H1 (cell line): ENCODE results near the gene CD58. TPM values are rescaled to one million over a fixed set of nuclear protein-coding genes. Genes with fewer than 3 reads are reported as not detected.

Source experiments
- CTCF ChIA-PET: fragments of 300-600 bp; sonication (Branson Sonifier 250); formaldehyde crosslinking; loops from one replicate; lab custom pipeline; 2021; ENCODE audit not compliant: partially characterized antibody; lab: Charles Lee
- POLR2A ChIA-PET: fragments of 300-600 bp; sonication (Branson Sonifier 250); formaldehyde crosslinking; loops from one replicate; lab custom pipeline; 2021; ENCODE audit warnings: inconsistent platforms; ENCODE audit not compliant: partially characterized antibody; lab: Charles Lee
- DNase-seq, 2 experiments: peaks; one replicate each; pipeline versions ENCODE4 v3.0.0 to v3.0.0-alpha.2; 2010 to 2022; ENCODE audit warnings: low spot score in 2 of 2, low read depth in 1 of 2, mixed read lengths in 1 of 2
- FAIRE-seq: peaks from 2 replicates; lab custom pipeline; 2011; peaks lifted over from hg19 to GRCh38; lab: Jason Lieb, UNC
- H2AFZ ChIP-seq: 2 replicates; pipeline ENCODE4 v1.8.1; 2012; ENCODE audit warnings: low read length, inconsistent platforms
- H2AK5ac ChIP-seq: 2 replicates; pipeline ENCODE4 v1.6.1; 2013; ENCODE audit warnings: low read depth, low read length
- H2BK120ac ChIP-seq: replicated peaks from 2 replicates; pipeline ENCODE3; 2013; ENCODE audit warnings: low read depth, low read length, inconsistent platforms
- H2BK12ac ChIP-seq: 2 replicates; pipeline ENCODE4 v1.6.1; 2013; ENCODE audit warnings: low read depth, low read length
- H2BK15ac ChIP-seq: 2 replicates; pipeline ENCODE4 v1.6.1; 2013; ENCODE audit warnings: low read length
- H2BK20ac ChIP-seq: 2 replicates; pipeline ENCODE4 v1.6.1; 2013; ENCODE audit warnings: low read length
- H2BK5ac ChIP-seq: 2 replicates; pipeline ENCODE4 v1.6.1; 2013; ENCODE audit warnings: low read depth, low read length
- H3K14ac ChIP-seq: 2 replicates; pipeline ENCODE4 v1.6.1; 2013; ENCODE audit warnings: inconsistent platforms; ENCODE audit not compliant: insufficient read length
- H3K18ac ChIP-seq: 2 replicates; pipeline ENCODE4 v1.6.1; 2013; ENCODE audit warnings: low read length; ENCODE audit errors: extremely low read depth
- H3K23ac ChIP-seq: 2 replicates; pipeline ENCODE4 v1.6.1; 2013; ENCODE audit warnings: inconsistent platforms; ENCODE audit not compliant: insufficient read length
- H3K23me2 ChIP-seq: 2 replicates; pipeline ENCODE4 v1.6.1; 2013; ENCODE audit warnings: low read depth, low read length
- H3K27ac ChIP-seq: 2 replicates; pipeline ENCODE4 v1.6.1; 2011; ENCODE audit warnings: low read depth, low read length, inconsistent platforms
- H3K27me3 ChIP-seq, 4 experiments: replicated peaks in 1 of 4; 1 replicate in 1 of 4; 2 replicates in 3 of 4; pipeline versions ENCODE4 v1.6.1 to v1.8.1; 2011 to 2013; ENCODE audit warnings: low read length in 3 of 4, mild to moderate bottlenecking in 3 of 4, inconsistent platforms in 2 of 4, mixed read lengths in 2 of 4, moderate library complexity in 1 of 4; ENCODE audit not compliant: control insufficient read depth in 3 of 4, insufficient read depth in 3 of 4; ENCODE audit errors: extremely low read depth in 1 of 4
- H3K36me3 ChIP-seq, 4 experiments: 2 replicates each; pipeline versions ENCODE4 v1.6.1 to v1.8.1; 2011 to 2013; ENCODE audit warnings: mild to moderate bottlenecking in 4 of 4, low read length in 3 of 4, moderate library complexity in 2 of 4, control low read depth in 1 of 4, inconsistent platforms in 1 of 4; ENCODE audit not compliant: insufficient read depth in 4 of 4, control insufficient read depth in 2 of 4
- H3K4ac ChIP-seq: replicated peaks from 2 replicates; pipeline ENCODE3; 2013; ENCODE audit warnings: low read length, low read depth, mixed read lengths, inconsistent platforms; ENCODE audit not compliant: insufficient read length
- H3K4me1 ChIP-seq, 4 experiments: replicated peaks in 1 of 4; 1 replicate in 1 of 4; 2 replicates in 3 of 4; pipeline versions ENCODE4 v1.6.1 to v1.8.1; 2011 to 2013; ENCODE audit warnings: low read length in 3 of 4, inconsistent platforms in 2 of 4, mixed read lengths in 1 of 4; ENCODE audit not compliant: insufficient read depth in 4 of 4, control insufficient read depth in 3 of 4
- H3K4me2 ChIP-seq, 2 experiments: 2 replicates each; pipeline versions ENCODE4 v1.6.1 to v1.8.1; 2011 to 2013; ENCODE audit warnings: low read depth in 2 of 2, low read length in 2 of 2, control low read depth in 1 of 2, inconsistent platforms in 1 of 2, mild to moderate bottlenecking in 1 of 2; ENCODE audit not compliant: insufficient read depth in 1 of 2
- H3K4me3 ChIP-seq, 4 experiments: fragments of 200-600, 300-600 bp in 1 of 4; sonication (generic), shearing (Covaris generic), sonication (Bioruptor Twin) in 1 of 4; 2 replicates each; pipeline versions ENCODE4 v1.5.1 to v1.8.1; 2011 to 2016; ENCODE audit warnings: low read length in 4 of 4, low read depth in 3 of 4, control low read depth in 2 of 4, inconsistent platforms in 2 of 4, mild to moderate bottlenecking in 2 of 4, mixed read lengths in 1 of 4, moderate library complexity in 1 of 4; ENCODE audit not compliant: insufficient read depth in 2 of 4; ENCODE audit errors: extremely low read depth in 1 of 4
- H3K56ac ChIP-seq: replicated peaks from 2 replicates; pipeline ENCODE3; 2013; ENCODE audit warnings: low read depth, mild to moderate bottlenecking, mixed read lengths, low read length, inconsistent platforms; ENCODE audit not compliant: insufficient read length
- H3K79me1 ChIP-seq: 2 replicates; pipeline ENCODE4 v1.6.1; 2013; ENCODE audit warnings: low read depth, low read length, control low read depth
- H3K79me2 ChIP-seq, 2 experiments: 2 replicates each; pipeline versions ENCODE4 v1.6.1 to v1.8.1; 2012 to 2013; ENCODE audit warnings: low read length in 2 of 2, mild to moderate bottlenecking in 2 of 2, inconsistent platforms in 1 of 2; ENCODE audit not compliant: insufficient read depth in 2 of 2, control insufficient read depth in 1 of 2
- H3K9ac ChIP-seq, 4 experiments: replicated peaks in 1 of 4; 1 replicate in 1 of 4; 2 replicates in 3 of 4; pipeline versions ENCODE4 v1.6.1 to v1.8.1; 2011 to 2013; ENCODE audit warnings: low read depth in 3 of 4, low read length in 3 of 4, control low read depth in 2 of 4, mild to moderate bottlenecking in 2 of 4, moderate library complexity in 2 of 4, inconsistent platforms in 1 of 4; ENCODE audit errors: extremely low read depth in 1 of 4
- H3K9me3 ChIP-seq, 2 experiments: 2 replicates each; pipeline versions ENCODE4 v1.6.1 to v1.8.1; 2012 to 2013; ENCODE audit warnings: mild to moderate bottlenecking in 2 of 2, moderate library complexity in 2 of 2, control low read depth in 1 of 2, inconsistent platforms in 1 of 2, low read depth in 1 of 2, low read length in 1 of 2, mixed read lengths in 1 of 2; ENCODE audit not compliant: insufficient read depth in 2 of 2
- H4K20me1 ChIP-seq, 2 experiments: replicated peaks in 1 of 2; 2 replicates each; pipeline versions ENCODE3 to v1.8.1; 2011 to 2013; ENCODE audit warnings: inconsistent platforms in 2 of 2, low read length in 2 of 2, mild to moderate bottlenecking in 1 of 2; ENCODE audit not compliant: insufficient read depth in 2 of 2, control insufficient read depth in 1 of 2
- H4K5ac ChIP-seq: 2 replicates; pipeline ENCODE4 v1.6.1; 2013; ENCODE audit warnings: low read length, low read depth, mixed read lengths, inconsistent platforms; ENCODE audit not compliant: insufficient read length
- H4K8ac ChIP-seq: 2 replicates; pipeline ENCODE4 v1.8.0; 2013; ENCODE audit warnings: mild to moderate bottlenecking, moderate library complexity, low read length, inconsistent platforms; ENCODE audit not compliant: insufficient read depth; ENCODE audit errors: extremely low read depth
- H4K91ac ChIP-seq: replicated peaks from 2 replicates; pipeline ENCODE3; 2013; ENCODE audit warnings: low read length, mixed read lengths, inconsistent platforms; ENCODE audit not compliant: insufficient read length
- BACH1 ChIP-seq: IDR thresholded peaks from 2 replicates; pipeline ENCODE4 v1.6.1; 2012; ENCODE audit warnings: low read length, improper control_type of control experiment
- BRCA1 ChIP-seq: IDR thresholded peaks from 2 replicates; pipeline ENCODE4 v1.6.1; 2012; ENCODE audit warnings: low read depth, low read length, improper control_type of control experiment
- CHD2 ChIP-seq: IDR thresholded peaks from 2 replicates; pipeline ENCODE4 v1.6.1; 2012; ENCODE audit warnings: low read length, improper control_type of control experiment
- FOSL1 ChIP-seq: IDR thresholded peaks from 2 replicates; pipeline ENCODE4 v1.6.1; 2011; ENCODE audit warnings: mild to moderate bottlenecking, low read depth, low read length, moderate library complexity; ENCODE audit not compliant: insufficient read depth
- GABPA ChIP-seq: IDR thresholded peaks from 2 replicates; pipeline ENCODE4 v1.6.1; 2011; ENCODE audit warnings: mild to moderate bottlenecking, low read length, moderate library complexity, borderline replicate concordance; ENCODE audit not compliant: insufficient read depth
- HDAC2 ChIP-seq, 2 experiments: fragments of 300-600 bp in 1 of 2; sonication (generic) in 1 of 2; IDR thresholded peaks; 2 replicates each; pipeline ENCODE4 v1.6.1; 2011 to 2012; ENCODE audit warnings: low read depth in 2 of 2, low read length in 2 of 2, mild to moderate bottlenecking in 2 of 2, moderate library complexity in 2 of 2, borderline replicate concordance in 1 of 2, inconsistent platforms in 1 of 2
- HDAC6 ChIP-seq: IDR thresholded peaks from one replicate; pipeline ENCODE4 v1.7.1; 2012; ENCODE audit warnings: low read depth, mild to moderate bottlenecking, inconsistent platforms, low read length, moderate library complexity
- KDM4A ChIP-seq: IDR thresholded peaks from one replicate; pipeline ENCODE4 v1.7.1; 2012; ENCODE audit warnings: low read depth, mild to moderate bottlenecking, moderate library complexity, low read length, inconsistent platforms; ENCODE audit not compliant: severe bottlenecking
- NANOG ChIP-seq: IDR thresholded peaks from 2 replicates; pipeline ENCODE4 v1.6.1; 2011; ENCODE audit warnings: low read length, low read depth, mild to moderate bottlenecking, inconsistent platforms; ENCODE audit not compliant: insufficient read depth, poor library complexity, severe bottlenecking
- PHF8 ChIP-seq: fragments of 200-600 bp; sonication (generic); conservative IDR thresholded peaks from 2 replicates; pipeline ENCODE4 v1.7.1; 2012; ENCODE audit warnings: low read depth, mild to moderate bottlenecking, inconsistent platforms, low read length, moderate library complexity
- RNF2 ChIP-seq: fragments of 200-900, 300-1000 bp; sonication (generic); IDR thresholded peaks from 2 replicates; pipeline ENCODE4 v1.7.1; 2016; ENCODE audit warnings: borderline replicate concordance, low read depth, mild to moderate bottlenecking, antibody characterized with exemption, low read length; ENCODE audit not compliant: poor library complexity, severe bottlenecking; ENCODE audit errors: missing control alignments
- SAP30 ChIP-seq: fragments of 300-600 bp; sonication (generic); IDR thresholded peaks from 2 replicates; pipeline ENCODE4 v1.7.1; 2012; ENCODE audit warnings: low read length, moderate library complexity, mild to moderate bottlenecking, inconsistent platforms; ENCODE audit not compliant: insufficient read depth, insufficient replicate concordance
- SRF ChIP-seq: IDR thresholded peaks from 2 replicates; pipeline ENCODE4 v1.6.1; 2011; ENCODE audit warnings: mild to moderate bottlenecking, low read depth, low read length, moderate library complexity
- ZNF274 ChIP-seq: IDR thresholded peaks from 2 replicates; pipeline ENCODE4 v1.7.0; 2012; ENCODE audit warnings: low read length, borderline replicate concordance; ENCODE audit errors: extremely low read depth
- WGBS, 2 experiments: shearing (Covaris generic) in 1 of 2; methylation state at CpG; one replicate each; pipeline versions ENCODE4 v1.1.6 to v1.1.7; 2013 to 2015; ENCODE audit warnings: low lambda C conversion rate in 2 of 2, mixed read lengths in 2 of 2, inconsistent platforms in 1 of 2, low coverage in 1 of 2, missing lambda C conversion rate in 1 of 2; ENCODE audit not compliant: insufficient replicate concordance in 2 of 2, insufficient coverage in 1 of 2, insufficient read length in 1 of 2; ENCODE audit errors: extremely low coverage in 1 of 2, missing lambda C conversion rate in 1 of 2; 5-methylcytosine and 5-hydroxymethylcytosine counted together
- polyA plus RNA-seq, 7 experiments: library from polyadenylated mRNA; depleted of rRNA in 3 of 7; stranded (reverse) in 5 of 7; unstranded in 2 of 7; fragments of >200 nt in 5 of 7; fragments of 200-250 nt in 2 of 7; gene quantifications; 1 replicate in 5 of 7; 2 replicates in 1 of 7; 4 replicates in 1 of 7; pipeline versions ENCODE4 v1.2.1 to v1.2.3, GENCODE V29; 2011 to 2013; ENCODE audit warnings: missing spikeins in 2 of 7, mixed read lengths in 2 of 7
- total RNA-seq: library from RNA; stranded (reverse); fragmentation: NEBNext Ultra II Directional; extraction: Animal tissue kit (Norgen Biotek cat#: 25700); gene quantifications from 2 replicates; pipeline ENCODE4 v1.2.1, GENCODE V29; 2021

Gene CD58
- total and polyA plus RNA-seq, 2 of the 8 experiments (the other 6 are each of a cell fraction or from before 2014, with no cell fraction given), result 5.3 to 5.5 TPM

- CTCF ChIA-PET, result no interaction called here
- no peak overlapping the region for H3K18ac ChIP-seq
- POLR2A ChIA-PET, result interaction anchor here (0.6 kb wide), 1 partner anchor 29 kb away, joined by 3 read pairs; no protein-coding TSS in a partner anchor
Measured at GRCh38 chr1:116545359-116545705, 25.5 kb downstream of the CD58 start.

More at GRCh38 chr1:116545359-116545705, 25.5 kb downstream of the CD58 start:
- DNase-seq (no peak), FAIRE-seq (no peak)
- H3K79me2 ChIP-seq, result no peaks in the 10 kb centered on the region
- no peak overlapping the region for H2BK12ac ChIP-seq
- H2BK20ac ChIP-seq, result no peak overlapping the region
- no peak overlapping the region for H2BK5ac ChIP-seq
- no peak overlapping the region for H2BK15ac ChIP-seq
- H3K4me2 ChIP-seq, result no peak overlapping the region
- H3K14ac ChIP-seq, result no peak overlapping the region
- no peaks in the 10 kb centered on the region for H3K23me2 ChIP-seq
- H2AFZ ChIP-seq, result no peak overlapping the region
- no peak overlapping the region for H3K4me3 ChIP-seq
- peaks cover 0 to 1% of the 10 kb centered on the region in 2 experiments for H4K20me1 ChIP-seq
- H2AK5ac ChIP-seq, result no peak overlapping the region
- no peaks in the 10 kb centered on the region for H3K27me3 ChIP-seq
- H4K91ac ChIP-seq, result no peak overlapping the region
- H4K5ac ChIP-seq, result no peak overlapping the region
- no peaks in the 10 kb centered on the region for H3K36me3 ChIP-seq
- H3K56ac ChIP-seq, result no peak overlapping the region
- no peak overlapping the region for H3K27ac ChIP-seq
- WGBS, 2 experiments, result 95% methylated on average over 2 of the region's 2 CpGs; no CpG with 5 or more reads in 1 of the 2 experiments
- no peak overlapping the region for H3K23ac ChIP-seq
- no peak overlapping the region for H3K4ac ChIP-seq
- no peaks in the 10 kb centered on the region for H3K79me1 ChIP-seq
- H3K9me3 ChIP-seq, result no peaks in the 10 kb centered on the region
- H3K4me1 ChIP-seq, result no peaks in the 10 kb centered on the region
- H4K8ac ChIP-seq, result no peak overlapping the region
- TF ChIP-seq SAP30, result no peak
- TF ChIP-seq BACH1, result no peak
- no peak for TF ChIP-seq KDM4A
- no peak for TF ChIP-seq GABPA
- no peak for TF ChIP-seq PHF8
- no peak for TF ChIP-seq FOSL1
- no peak for TF ChIP-seq RNF2
- TF ChIP-seq ZNF274, result no peak
- no peak for TF ChIP-seq HDAC6
- TF ChIP-seq SRF, result no peak
- no peak for TF ChIP-seq HDAC2 (IDR thresholded peaks at IDR 0.05; ENCODE audit: borderline replicate concordance in 1 of 2, low read depth in 2 of 2, low read length in 2 of 2)
- no peak for TF ChIP-seq CHD2
- no peak for TF ChIP-seq BRCA1
- TF ChIP-seq NANOG, result no peak
- no peak overlapping the region for H2BK120ac ChIP-seq
- H3K9ac ChIP-seq, result no peak overlapping the region
